SH-SY5Y (cell line): ENCODE results near the gene NOL3.

Experiments
- GATA2 ChIP-seq: IDR thresholded peaks from 2 replicates; pipeline ENCODE4 v1.6.1; 2011; ENCODE audit warnings: mild to moderate bottlenecking, low read depth, low read length
- GATA3 ChIP-seq: IDR thresholded peaks from 2 replicates; pipeline ENCODE4 v1.6.1; 2011; ENCODE audit warnings: low read depth, mild to moderate bottlenecking, low read length, moderate library complexity

- TF ChIP-seq GATA2 (no peak), GATA3 (no peak)
Observed at GRCh38 chr16:67174706-67175231, 4.4 kb downstream of the NOL3 start.
